RKO (cell line): ENCODE results near the gene WBP4.
A peak's percentile ranks its signal among the peaks of the same experiment; 100 is the strongest.
"Not testable (repeated sequence)": the region's sequence is repeated elsewhere in the genome, so short reads cannot be mapped to it uniquely, and the experiment has no call there.

Source experiments
- DNase-seq: peaks from one replicate; pipeline ENCODE4 v3.0.0-alpha.2; 2016; ENCODE audit warnings: low spot score

Gene WBP4

DNA sequence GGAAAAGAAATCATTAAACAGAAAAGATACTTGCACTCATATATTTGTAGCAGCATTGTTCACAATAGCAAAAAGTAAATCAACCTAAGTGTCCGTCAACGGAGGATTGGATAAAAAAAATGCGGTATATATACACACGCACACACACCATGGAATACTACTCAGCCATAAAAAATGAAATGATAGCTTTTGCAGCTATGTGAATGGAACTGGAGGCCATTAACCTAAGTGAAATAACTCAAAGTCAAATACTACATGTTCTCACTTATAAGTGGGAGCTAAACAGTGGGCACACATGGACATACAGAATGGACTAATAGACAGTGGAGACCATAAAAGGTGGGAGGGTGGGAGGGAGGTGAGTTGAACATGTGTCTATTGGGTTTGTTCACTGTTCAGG lies 18.4 kb downstream of the WBP4 start:
- DNase-seq = no peak

DNA sequence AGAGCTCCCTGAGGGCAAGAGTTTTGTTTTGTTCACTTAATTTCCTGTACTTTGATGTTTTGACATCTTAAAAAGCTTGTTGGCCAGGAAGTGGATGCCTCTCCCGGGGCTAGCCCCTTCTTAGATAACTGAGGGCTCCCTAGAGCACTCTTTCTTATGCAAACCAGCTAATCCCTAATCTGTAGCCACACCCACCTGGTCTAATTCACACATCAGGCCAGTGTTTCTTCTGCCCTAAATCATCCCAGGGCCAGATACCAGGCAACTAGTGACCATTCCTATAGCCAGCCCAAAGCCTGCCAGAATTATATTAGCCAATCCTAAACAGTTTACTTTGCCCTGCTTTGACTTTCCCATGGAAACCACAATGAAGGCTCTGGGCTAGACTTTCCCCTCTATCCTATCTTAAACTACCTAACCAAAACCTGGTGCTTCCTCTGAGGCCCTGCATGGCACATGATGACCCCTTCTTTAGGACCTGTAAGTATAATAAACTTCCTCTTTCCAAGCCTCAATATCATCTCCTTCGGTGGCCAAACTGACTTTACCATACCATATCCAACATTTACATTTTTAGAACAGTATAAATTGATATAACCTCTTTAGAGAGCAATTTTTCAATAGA lies 24.8 kb downstream of the WBP4 start:
- DNase-seq = no peak

DNA sequence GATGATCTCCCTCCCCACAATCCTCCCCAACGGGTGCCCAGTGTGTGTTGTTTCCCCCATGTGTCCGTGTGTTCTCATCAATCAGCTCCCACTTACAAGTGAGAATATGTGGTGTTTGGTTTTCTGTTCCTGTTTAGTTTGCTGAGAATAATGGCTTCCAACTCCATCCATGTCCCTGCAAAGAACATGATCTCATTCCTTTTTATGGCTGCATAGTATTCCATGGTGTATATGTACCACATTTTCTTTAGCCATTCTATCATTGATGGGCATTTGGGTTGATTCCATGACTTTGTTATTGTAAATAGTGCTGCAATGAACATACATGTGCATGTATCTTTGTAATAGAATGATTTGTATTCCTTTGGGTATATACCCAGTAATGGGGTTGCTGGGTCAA lies 34.4 kb downstream of the WBP4 start:
- DNase-seq = not testable (repeated sequence)

- DNase-seq = no peak
These were observed 37.5 kb downstream of the WBP4 start for GRCh38 chr13:41098761-41099160.

- DNase-seq = no peak
These were observed 38.7 kb downstream of the WBP4 start for GRCh38 chr13:41099986-41100385.

DNA sequence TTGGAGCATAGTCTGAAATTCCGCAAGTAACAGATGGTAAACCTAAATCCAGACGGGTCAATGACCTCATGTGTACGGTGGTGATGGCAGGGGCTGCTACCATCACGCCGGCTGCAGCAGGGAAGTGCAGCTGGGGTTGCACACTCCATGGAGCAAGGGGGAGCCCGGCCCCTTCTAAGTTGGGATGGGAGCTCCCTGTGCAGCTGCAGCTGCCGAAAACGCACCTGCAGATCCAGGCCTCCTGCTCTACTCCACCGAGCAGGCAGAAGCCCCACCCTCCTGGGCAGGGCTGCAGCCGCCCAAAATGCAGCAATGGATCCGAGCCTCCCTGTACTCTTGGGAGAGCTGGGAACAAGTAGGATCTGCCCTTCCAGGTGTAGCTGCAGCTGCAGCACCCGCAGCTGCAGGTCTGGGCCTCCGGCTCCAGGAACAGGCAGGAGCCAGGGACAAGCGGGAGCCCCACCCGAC lies 45.8 kb downstream of the WBP4 start:
- DNase-seq = no peak

DNA sequence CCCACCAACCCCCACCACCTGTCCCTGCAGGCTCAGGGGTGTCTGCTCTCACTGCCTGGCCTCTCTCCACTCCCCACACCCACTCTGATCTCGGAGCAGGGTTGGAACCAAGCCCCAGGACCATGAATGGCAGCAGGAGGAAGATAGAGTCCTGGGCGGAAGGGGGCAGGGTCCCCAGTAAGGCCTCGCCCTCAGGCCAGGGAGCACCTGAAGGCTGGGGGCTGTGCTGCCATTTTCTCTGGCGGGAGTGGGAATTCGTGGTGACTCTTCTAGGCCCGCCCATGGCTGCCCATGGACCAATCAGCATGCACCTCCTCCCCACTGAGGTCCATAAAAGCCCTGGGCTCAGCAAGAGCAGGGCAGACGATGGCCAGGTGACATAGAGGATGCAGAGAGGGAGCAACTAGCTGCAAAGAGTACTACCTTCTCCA lies 46.3 kb downstream of the WBP4 start:
- DNase-seq = no peak

DNA sequence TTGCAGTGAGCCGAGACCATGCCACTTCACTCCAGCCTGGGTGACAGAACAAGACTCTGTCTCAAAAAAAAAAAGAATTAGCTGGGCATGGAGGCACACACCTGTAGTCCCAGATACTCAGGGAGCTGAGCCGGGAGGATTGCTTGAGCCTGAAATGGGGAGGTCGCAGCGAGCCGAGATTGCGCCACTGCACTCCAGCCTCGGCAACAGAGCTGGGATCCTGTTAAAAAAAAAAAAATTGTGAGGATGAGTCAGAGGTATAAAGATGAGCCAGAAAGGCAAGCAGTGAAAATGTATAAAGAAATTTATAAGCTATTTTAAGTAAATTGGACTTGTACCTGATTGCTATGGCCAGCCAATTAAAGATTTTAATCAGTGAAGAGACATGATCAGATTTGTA lies 50.1 kb downstream of the WBP4 start:
- no peak for DNase-seq

DNA sequence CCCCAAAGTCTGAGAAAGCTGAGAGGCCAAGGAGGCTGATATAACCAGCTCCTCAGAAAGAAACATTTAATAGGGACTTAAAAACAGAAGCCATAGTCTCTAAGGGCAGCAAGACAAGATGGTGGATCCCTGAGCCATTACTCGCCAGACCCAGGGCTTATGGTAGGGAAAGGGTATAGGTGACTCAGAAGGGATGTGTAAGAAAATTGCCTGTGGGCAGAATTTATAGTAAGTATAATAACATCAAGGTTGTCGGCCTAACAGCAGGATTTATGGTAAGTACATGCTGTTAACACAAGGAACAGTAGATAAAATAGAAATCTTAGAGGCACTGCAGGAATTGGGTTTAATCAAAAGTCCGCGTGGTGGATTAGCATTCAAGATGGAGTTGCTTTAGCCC lies 56.6 kb downstream of the WBP4 start:
- DNase-seq = no peak

DNA sequence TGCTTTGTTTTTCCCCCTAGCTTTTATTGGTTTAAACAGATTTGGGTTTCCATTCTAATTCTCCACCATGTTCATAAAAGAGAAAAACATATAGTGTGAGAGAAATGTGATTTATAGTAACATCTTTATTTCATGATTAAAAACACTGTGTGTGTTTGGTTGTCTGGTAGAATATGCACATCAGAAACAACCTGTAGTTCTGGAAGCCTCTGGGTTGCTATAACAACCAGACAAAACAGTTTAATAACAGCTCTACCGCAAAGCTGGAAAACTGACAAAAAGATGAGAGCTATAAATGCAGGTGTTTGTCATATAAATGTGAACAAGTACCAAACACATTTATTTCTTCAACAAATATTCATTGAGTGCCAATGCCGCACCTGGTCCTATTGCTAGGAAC lies 61.5 kb downstream of the WBP4 start:
- DNase-seq = no peak

DNA sequence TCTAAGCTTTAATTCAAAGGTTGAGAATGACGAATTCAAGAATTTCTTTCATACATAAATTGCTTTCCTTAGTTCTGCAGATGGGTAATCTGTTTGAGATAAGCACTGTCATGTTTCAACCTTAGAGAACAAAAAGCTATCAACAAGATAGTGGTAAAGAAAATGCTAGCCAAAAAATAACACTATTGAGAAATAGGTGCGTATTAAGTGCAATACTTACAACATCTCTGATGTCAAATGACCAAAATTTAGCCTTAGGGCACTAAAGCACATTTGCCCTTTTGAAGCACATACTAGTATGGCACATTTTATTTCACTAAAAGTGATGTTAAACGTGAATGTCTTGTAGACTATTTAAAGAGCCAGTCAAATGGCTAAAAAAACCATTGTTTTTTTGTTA lies 66.4 kb downstream of the WBP4 start:
- no peak for DNase-seq

DNA sequence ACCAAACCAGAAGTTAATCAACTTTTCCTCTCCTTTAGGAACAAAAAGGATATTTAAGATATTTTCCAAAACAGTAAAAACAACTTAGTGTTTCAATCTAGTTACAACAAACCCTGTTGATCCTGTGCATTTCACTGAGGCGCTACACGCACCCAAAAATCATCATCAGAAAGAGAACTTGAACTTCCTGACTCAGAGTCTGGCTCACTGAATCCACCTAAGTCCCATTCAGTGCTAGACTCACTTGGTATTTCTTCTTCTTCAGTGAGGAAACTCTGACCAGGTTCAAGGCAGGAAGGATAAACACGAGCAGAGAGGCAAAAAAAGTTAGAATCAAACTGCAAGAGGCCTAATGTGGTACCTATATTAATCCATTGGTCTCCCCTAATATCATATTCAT lies 69.0 kb downstream of the WBP4 start:
- DNase-seq = peak; percentile 47

- not testable (repeated sequence) for DNase-seq
These were observed 69.9 kb downstream of the WBP4 start for GRCh38 chr13:41131189-41131588.

DNA sequence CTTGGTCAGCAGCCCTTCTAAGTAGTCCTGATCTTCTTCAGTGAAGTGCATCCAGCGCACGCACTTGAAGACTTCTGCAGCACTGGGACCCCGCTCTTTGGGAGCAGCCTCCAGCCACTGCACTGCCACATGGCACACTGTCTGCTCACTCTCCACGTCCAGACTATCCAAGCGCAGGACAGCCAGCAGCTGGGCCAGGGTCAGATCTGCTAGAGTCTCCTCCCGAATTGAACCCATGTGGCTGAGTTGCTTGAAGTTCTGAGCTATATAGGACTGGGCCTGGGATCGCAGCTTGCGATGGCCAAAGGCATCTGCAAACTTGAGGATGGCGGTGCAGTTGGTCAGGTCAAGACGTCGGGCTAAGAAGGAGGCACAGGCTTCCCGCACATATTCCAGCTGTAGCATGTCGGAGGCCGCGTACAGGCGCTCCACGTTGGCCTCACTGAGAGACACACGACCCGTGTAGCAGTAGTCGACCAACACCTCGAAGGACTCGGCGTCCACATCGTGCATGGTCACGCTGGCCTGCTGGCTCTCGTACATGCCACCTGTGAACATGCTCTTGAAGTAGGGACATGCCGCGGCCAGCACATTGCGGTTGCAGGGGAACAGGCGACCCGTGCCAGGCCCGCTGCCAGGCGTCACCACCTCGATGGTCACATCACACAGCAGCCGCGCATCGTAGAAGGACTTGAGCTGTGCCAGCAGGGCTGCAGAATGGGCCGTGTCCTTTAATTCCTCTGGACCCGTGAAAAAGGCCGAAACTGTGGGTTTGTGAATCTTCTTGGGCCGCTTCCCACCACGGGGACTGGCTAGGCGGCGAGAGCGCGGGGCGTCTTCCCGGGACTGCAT lies 70.6 kb downstream of the WBP4 start:
- DNase-seq = peak; percentile 31

- DNase-seq = peak; percentile 99
These were observed 71.3 kb downstream of the WBP4 start, which contains the start of gene KBTBD6 for GRCh38 chr13:41132512-41133152. TSS of gene KBTBD6 (minus strand) at chr13:41132802. CDS start at chr13:41132511, 291 bp downstream.
